ENCODE results near the gene CARMIL3.

CARMIL3 gene

DNA sequence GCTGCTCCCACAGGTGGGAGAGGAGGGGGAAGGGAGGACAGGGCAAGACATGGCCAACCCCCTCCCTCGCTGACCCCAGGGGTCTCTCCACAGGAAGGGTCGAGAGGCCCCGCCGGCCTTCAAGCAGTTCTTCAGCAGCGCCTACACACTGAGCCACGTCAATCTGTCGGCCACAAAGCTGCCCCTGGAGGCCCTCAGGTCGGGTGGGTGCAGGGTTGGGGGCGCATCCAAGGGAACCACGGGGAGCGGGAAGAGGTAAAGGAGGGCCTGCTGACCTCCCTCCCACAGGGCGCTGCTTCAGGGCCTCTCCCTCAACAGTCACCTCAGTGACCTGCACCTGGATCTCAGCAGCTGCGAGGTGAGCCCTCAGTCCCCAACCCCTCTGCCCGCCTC is 6.1 kb downstream of the CARMIL3 start:
- Histone ChIP-seq H3K36me3 (ENCODE audit: control insufficient read depth, insufficient read depth, low read length, severe bottlenecking) (no peaks in the 10 kb centered on the region), H3K4me3 (ENCODE audit: low read length) (no peak overlapping the region), H3K4me1 (ENCODE audit: control insufficient read depth, insufficient read depth, low read length) (no peaks in the 10 kb centered on the region), H3K9me3 (ENCODE audit: control insufficient read depth, low read length) (no peaks in the 10 kb centered on the region), H3K9ac (ENCODE audit: low read length) (no peak overlapping the region), H3K27me3 (replicated peaks; ENCODE audit: control insufficient read depth, insufficient read depth, low read length) (peaks cover 67% of the 10 kb centered on the region)
- no peak for DNase-seq (ENCODE audit: low read depth)

GRCh38 chr14:24058260-24058950 is 6.6 kb downstream of the CARMIL3 start:
- Histone ChIP-seq H3K27me3 (replicated peaks; ENCODE audit: control insufficient read depth, insufficient read depth, low read length) (peaks cover 65% of the 10 kb centered on the region), H3K4me1 (ENCODE audit: control insufficient read depth, insufficient read depth, low read length) (no peaks in the 10 kb centered on the region), H3K4me3 (ENCODE audit: low read length) (no peak overlapping the region), H3K36me3 (ENCODE audit: control insufficient read depth, insufficient read depth, low read length, severe bottlenecking) (no peaks in the 10 kb centered on the region), H3K9ac (ENCODE audit: low read length) (no peak overlapping the region), H3K9me3 (ENCODE audit: control insufficient read depth, low read length) (no peaks in the 10 kb centered on the region)
- peak; percentile 94 for DNase-seq (ENCODE audit: low read depth)

- Histone ChIP-seq H3K9me3 (ENCODE audit: control insufficient read depth, low read length) (no peaks in the 10 kb centered on the region), H3K4me3 (ENCODE audit: low read length) (no peak overlapping the region), H3K36me3 (ENCODE audit: control insufficient read depth, insufficient read depth, low read length, severe bottlenecking) (no peaks in the 10 kb centered on the region), H3K27me3 (replicated peaks; ENCODE audit: control insufficient read depth, insufficient read depth, low read length) (peaks cover 61% of the 10 kb centered on the region), H3K9ac (ENCODE audit: low read length) (no peak overlapping the region), H3K4me1 (ENCODE audit: control insufficient read depth, insufficient read depth, low read length) (no peaks in the 10 kb centered on the region)
- DNase-seq (ENCODE audit: low read depth), result no peak
Measured at GRCh38 chr14:24058951-24059475, 7.2 kb downstream of the CARMIL3 start.

DNA sequence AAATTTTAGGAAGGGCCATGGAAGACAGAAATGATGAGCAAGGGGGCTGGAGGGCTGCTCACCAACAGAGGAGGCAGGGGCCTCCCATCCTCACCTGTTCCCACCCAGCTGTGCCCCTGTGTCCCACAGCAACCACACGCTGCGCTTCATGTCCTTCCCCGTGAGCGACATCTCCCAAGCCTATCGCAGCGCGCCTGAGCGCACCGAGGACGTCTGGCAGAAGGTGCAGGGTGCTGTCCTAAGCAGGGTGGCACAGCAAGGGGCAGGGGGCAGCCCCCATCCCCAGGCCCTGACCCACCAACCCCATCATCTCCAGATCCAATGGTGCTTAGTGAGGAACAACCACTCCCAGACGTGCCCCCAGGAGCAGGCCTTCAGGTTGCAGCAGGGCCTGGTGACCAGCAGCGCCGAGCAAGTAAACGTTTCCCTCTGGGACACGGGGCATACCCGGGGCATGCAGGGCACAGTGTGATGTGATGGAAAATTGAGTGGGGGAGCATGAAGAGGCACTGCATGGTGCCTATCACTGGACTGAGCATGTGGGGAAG is 8.1 kb downstream of the CARMIL3 start:
- no peaks in the 10 kb centered on the region for H3K9me3 ChIP-seq (ENCODE audit: control insufficient read depth, low read length)
- H3K9ac ChIP-seq (ENCODE audit: low read length), result no peak overlapping the region
- no peak for DNase-seq (ENCODE audit: low read depth)
- H3K4me1 ChIP-seq (ENCODE audit: control insufficient read depth, insufficient read depth, low read length), result no peaks in the 10 kb centered on the region
- no peak overlapping the region for H3K4me3 ChIP-seq (ENCODE audit: low read length)
- H3K36me3 ChIP-seq (ENCODE audit: control insufficient read depth, insufficient read depth, low read length, severe bottlenecking), result no peaks in the 10 kb centered on the region
- H3K27me3 ChIP-seq (replicated peaks; ENCODE audit: control insufficient read depth, insufficient read depth, low read length), result peaks cover 52% of the 10 kb centered on the region

- Histone ChIP-seq H3K36me3 (ENCODE audit: control insufficient read depth, insufficient read depth, low read length, severe bottlenecking) (no peaks in the 10 kb centered on the region), H3K27me3 (replicated peaks; ENCODE audit: control insufficient read depth, insufficient read depth, low read length) (peaks cover 47% of the 10 kb centered on the region), H3K9me3 (ENCODE audit: control insufficient read depth, low read length) (no peaks in the 10 kb centered on the region), H3K4me3 (ENCODE audit: low read length) (no peak overlapping the region), H3K9ac (ENCODE audit: low read length) (no peak overlapping the region), H3K4me1 (ENCODE audit: control insufficient read depth, insufficient read depth, low read length) (no peaks in the 10 kb centered on the region)
- no peak for DNase-seq (ENCODE audit: low read depth)
Measured at GRCh38 chr14:24060443-24060842, 8.6 kb downstream of the CARMIL3 start.

GRCh38 chr14:24060984-24061913 is 9.4 kb downstream of the CARMIL3 start:
- Histone ChIP-seq H3K4me1 (ENCODE audit: control insufficient read depth, insufficient read depth, low read length) (no peaks in the 10 kb centered on the region), H3K4me3 (ENCODE audit: low read length) (no peak overlapping the region), H3K27me3 (replicated peaks; ENCODE audit: control insufficient read depth, insufficient read depth, low read length) (peaks cover 39% of the 10 kb centered on the region), H3K9me3 (ENCODE audit: control insufficient read depth, low read length) (no peaks in the 10 kb centered on the region), H3K9ac (ENCODE audit: low read length) (no peak overlapping the region), H3K36me3 (ENCODE audit: control insufficient read depth, insufficient read depth, low read length, severe bottlenecking) (no peaks in the 10 kb centered on the region)
- DNase-seq (ENCODE audit: low read depth), result no peak

DNA sequence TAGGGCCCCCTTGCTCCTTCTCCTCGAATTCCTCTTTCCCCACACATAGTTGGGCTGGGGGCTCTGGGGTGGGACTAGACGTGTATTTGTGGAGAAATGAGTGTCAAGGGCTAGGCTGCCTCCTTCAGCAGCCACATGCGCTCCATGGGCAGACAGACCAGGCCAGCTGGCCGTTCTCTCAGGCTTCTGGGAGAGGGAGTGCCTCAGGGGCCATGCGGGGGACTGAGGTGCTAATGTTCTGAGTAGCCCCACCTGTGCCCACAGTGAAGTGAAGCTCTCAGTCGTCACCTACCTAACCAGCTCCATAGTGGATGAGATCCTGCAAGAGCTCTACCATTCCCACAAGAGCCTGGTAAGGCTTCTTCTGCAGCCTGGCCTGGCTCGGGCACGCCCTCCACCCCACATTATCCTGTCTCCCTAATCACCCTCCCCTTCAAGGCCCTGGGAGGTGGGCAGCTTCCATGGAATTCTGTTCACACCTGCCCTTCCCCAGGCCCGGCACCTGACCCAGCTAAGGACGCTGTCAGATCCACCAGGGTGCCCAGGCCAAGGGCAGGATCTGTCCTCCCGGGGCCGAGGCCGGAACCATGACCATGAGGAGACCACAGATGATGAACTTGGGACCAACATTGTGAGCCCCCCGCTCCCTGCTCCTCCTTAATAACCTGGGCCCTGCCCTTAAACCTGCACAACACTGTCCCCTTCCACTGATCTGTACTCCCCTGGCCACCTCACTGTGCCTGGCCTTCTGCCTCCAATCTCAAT is 10.6 kb downstream of the CARMIL3 start:
- Histone ChIP-seq H3K9me3 (ENCODE audit: control insufficient read depth, low read length) (no peaks in the 10 kb centered on the region), H3K4me1 (ENCODE audit: control insufficient read depth, insufficient read depth, low read length) (no peaks in the 10 kb centered on the region), H3K27me3 (replicated peaks; ENCODE audit: control insufficient read depth, insufficient read depth, low read length) (peaks cover 33% of the 10 kb centered on the region), H3K36me3 (ENCODE audit: control insufficient read depth, insufficient read depth, low read length, severe bottlenecking) (no peaks in the 10 kb centered on the region), H3K4me3 (ENCODE audit: low read length) (no peak overlapping the region), H3K9ac (ENCODE audit: low read length) (no peak overlapping the region)
- no peak for DNase-seq (ENCODE audit: low read depth)

DNA sequence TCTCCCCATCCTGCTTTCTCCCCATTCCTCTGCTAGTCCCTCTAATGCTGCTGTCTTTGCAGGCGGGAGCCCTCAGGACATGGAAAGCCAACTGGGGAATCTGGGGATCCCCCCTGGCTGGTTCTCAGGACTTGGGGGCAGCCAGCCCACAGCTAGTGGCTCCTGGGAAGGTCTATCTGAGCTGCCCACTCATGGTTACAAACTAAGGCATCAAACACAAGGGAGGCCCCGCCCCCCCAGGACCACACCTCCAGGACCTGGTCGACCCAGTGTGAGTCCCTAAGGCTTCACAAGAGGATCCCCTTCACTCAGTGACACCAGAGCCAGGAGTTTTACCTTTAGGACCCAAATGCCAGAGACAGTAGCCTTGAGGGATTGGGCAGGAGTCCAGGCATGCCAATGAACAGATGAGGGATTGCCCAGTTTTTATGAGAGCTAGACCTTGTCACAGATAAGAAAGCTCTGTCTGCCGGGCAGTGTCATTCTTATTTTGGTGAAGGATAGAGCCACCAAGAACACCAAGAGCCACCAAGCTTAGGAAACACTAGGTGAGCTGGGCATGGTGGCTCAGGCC is 11.5 kb downstream of the CARMIL3 start:
- H3K9ac ChIP-seq (ENCODE audit: low read length), result no peak overlapping the region
- H3K4me1 ChIP-seq (ENCODE audit: control insufficient read depth, insufficient read depth, low read length), result no peaks in the 10 kb centered on the region
- H3K4me3 ChIP-seq (ENCODE audit: low read length), result no peak overlapping the region
- DNase-seq (ENCODE audit: low read depth), result no peak
- no peaks in the 10 kb centered on the region for H3K9me3 ChIP-seq (ENCODE audit: control insufficient read depth, low read length)
- H3K27me3 ChIP-seq (replicated peaks; ENCODE audit: control insufficient read depth, insufficient read depth, low read length), result peaks cover 30% of the 10 kb centered on the region
- H3K36me3 ChIP-seq (ENCODE audit: control insufficient read depth, insufficient read depth, low read length, severe bottlenecking), result no peaks in the 10 kb centered on the region

DNA sequence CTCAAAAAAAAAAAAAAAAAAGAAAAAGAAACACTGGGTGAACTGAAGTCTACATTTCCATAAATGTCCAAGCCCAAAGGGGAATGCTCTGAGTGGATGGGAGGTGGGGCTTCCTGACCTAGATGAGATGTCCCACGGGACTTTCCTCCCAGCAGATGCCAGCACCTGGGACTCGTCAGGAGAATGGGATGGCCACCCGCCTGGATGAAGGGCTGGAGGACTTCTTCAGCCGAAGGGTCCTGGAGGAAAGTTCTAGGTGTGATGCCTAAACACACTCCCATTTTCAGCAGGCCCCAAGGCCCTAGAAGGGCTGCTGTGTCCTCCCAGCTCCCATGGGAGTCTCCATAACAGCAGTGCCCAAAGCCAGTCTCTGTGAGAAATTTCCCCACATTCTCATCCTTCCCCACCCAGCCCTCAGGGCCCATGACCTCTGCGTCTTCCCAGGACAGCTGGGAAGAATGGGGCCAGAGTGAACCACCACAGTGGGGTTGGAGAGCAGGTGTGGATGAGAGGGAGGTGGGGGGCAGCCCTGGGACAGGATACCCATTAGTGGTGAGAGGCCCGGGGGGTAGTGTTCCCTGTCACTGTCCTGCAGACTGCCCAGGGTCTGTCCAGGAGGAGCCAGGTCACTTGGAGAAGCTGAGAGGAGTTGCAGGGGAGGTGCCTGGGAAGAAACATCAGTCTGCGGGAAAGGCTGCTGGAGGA is 12.4 kb downstream of the CARMIL3 start:
- DNase-seq (ENCODE audit: low read depth), result no peak
- Histone ChIP-seq H3K27me3 (replicated peaks; ENCODE audit: control insufficient read depth, insufficient read depth, low read length) (peaks cover 37% of the 10 kb centered on the region), H3K4me3 (ENCODE audit: low read length) (no peak overlapping the region), H3K9me3 (ENCODE audit: control insufficient read depth, low read length) (no peaks in the 10 kb centered on the region), H3K9ac (ENCODE audit: low read length) (no peak overlapping the region), H3K36me3 (ENCODE audit: control insufficient read depth, insufficient read depth, low read length, severe bottlenecking) (no peaks in the 10 kb centered on the region), H3K4me1 (ENCODE audit: control insufficient read depth, insufficient read depth, low read length) (no peaks in the 10 kb centered on the region)

GRCh38 chr14:24064856-24065255 is 13.0 kb downstream of the CARMIL3 start:
- no peaks in the 10 kb centered on the region for H3K36me3 ChIP-seq (ENCODE audit: control insufficient read depth, insufficient read depth, low read length, severe bottlenecking)
- no peak for DNase-seq (ENCODE audit: low read depth)
- H3K4me3 ChIP-seq (ENCODE audit: low read length), result no peak overlapping the region
- H3K9me3 ChIP-seq (ENCODE audit: control insufficient read depth, low read length), result no peaks in the 10 kb centered on the region
- H3K27me3 ChIP-seq (replicated peaks; ENCODE audit: control insufficient read depth, insufficient read depth, low read length), result peaks cover 41% of the 10 kb centered on the region
- no peak overlapping the region for H3K9ac ChIP-seq (ENCODE audit: low read length)
- no peaks in the 10 kb centered on the region for H3K4me1 ChIP-seq (ENCODE audit: control insufficient read depth, insufficient read depth, low read length)
